GM12801 (cell line): ENCODE measurements around the gene CAPN7.

Source experiments
- CTCF ChIP-seq: IDR thresholded peaks from one replicate; pipeline ENCODE4 v1.5.1; 2011; ENCODE audit warnings: control low read depth; ENCODE audit not compliant: insufficient read length; ENCODE audit errors: extremely low read depth

Gene CAPN7

GRCh38 chr3:15256861-15257341 is 50.9 kb downstream of the CAPN7 start:
- TF ChIP-seq CTCF: no peak

- no peak for TF ChIP-seq CTCF
Measured at GRCh38 chr3:15258720-15259119, 52.7 kb downstream of the CAPN7 start.

GRCh38 chr3:15260531-15260930 is 54.5 kb downstream of the CAPN7 start:
- no peak for TF ChIP-seq CTCF

GRCh38 chr3:15261274-15261673 is 55.2 kb downstream of the CAPN7 start:
- TF ChIP-seq CTCF: no peak

- TF ChIP-seq CTCF: no peak
Measured at GRCh38 chr3:15262021-15262420, 56.0 kb downstream of the CAPN7 start.

GRCh38 chr3:15263120-15263519 is 57.1 kb downstream of the CAPN7 start:
- no peak for TF ChIP-seq CTCF

GRCh38 chr3:15263926-15264325 is 57.9 kb downstream of the CAPN7 start:
- TF ChIP-seq CTCF: no peak

- TF ChIP-seq CTCF: no peak
Measured at GRCh38 chr3:15264486-15264885, 58.4 kb downstream of the CAPN7 start.
